HG02973 (cell line): ENCODE results near the gene MYL12B.
"Not testable (repeated sequence)": the region's sequence is repeated elsewhere in the genome, so short reads cannot be mapped to it uniquely, and the experiment has no call there.

ENCODE experiments used
- ATAC-seq: cut with Tn5 transposase; IDR thresholded peaks from one replicate; pipeline ENCODE4 v1.9.1; 2021; ENCODE audit warnings: moderate library complexity; ENCODE audit not compliant: unreplicated experiment

Gene MYL12B

GRCh38 chr18:3294435-3295080 lies 32.6 kb downstream of the MYL12B start:
- ATAC-seq: no peak

- peak; percentile 99 for ATAC-seq
Measured at GRCh38 chr18:3297025-3297984, 35.4 kb downstream of the MYL12B start.

- ATAC-seq: no peak
Measured at GRCh38 chr18:3304832-3305231, 42.9 kb downstream of the MYL12B start.

- peak; percentile 83 for ATAC-seq
Measured at GRCh38 chr18:3305354-3305762, 43.4 kb downstream of the MYL12B start.

GRCh38 chr18:3305933-3306332 lies 44.0 kb downstream of the MYL12B start:
- no peak for ATAC-seq

- ATAC-seq: no peak
Measured at GRCh38 chr18:3306391-3306790, 44.5 kb downstream of the MYL12B start.

GRCh38 chr18:3313685-3314084 lies 51.8 kb downstream of the MYL12B start:
- ATAC-seq: no peak

- ATAC-seq: not testable (repeated sequence)
Measured at GRCh38 chr18:3315344-3315743, 53.4 kb downstream of the MYL12B start.

- ATAC-seq: no peak
Measured at GRCh38 chr18:3319399-3319798, 57.5 kb downstream of the MYL12B start.

GRCh38 chr18:3319894-3320454 lies 58.0 kb downstream of the MYL12B start:
- ATAC-seq: no peak

GRCh38 chr18:3321133-3321812 lies 59.3 kb downstream of the MYL12B start:
- ATAC-seq: no peak

- ATAC-seq: no peak
Measured at GRCh38 chr18:3323900-3324299, 62.0 kb downstream of the MYL12B start.
